Tibial nerve (tissue), 3 donors: Measurements from ENCODE around the gene WDR18.

Experiments used
- CTCF ChIP-seq, 5 experiments: fragments of 200-600 bp in 3 of 5; fragments of 450-650 bp in 2 of 5; sonication (generic) in 3 of 5; IDR thresholded peaks; one replicate each; pipeline ENCODE4 v1.5.1; 2016 to 2019; ENCODE audit warnings: antibody characterized with exemption in 5 of 5, mild to moderate bottlenecking in 3 of 5, moderate library complexity in 2 of 5
- POLR2A ChIP-seq, 2 donors: fragments of 450-650 bp; IDR thresholded peaks; one replicate each; pipeline ENCODE4 v1.6.1; 2017; ENCODE audit warnings: antibody characterized with exemption in 2 of 2, mild to moderate bottlenecking in 2 of 2, moderate library complexity in 2 of 2

DNA sequence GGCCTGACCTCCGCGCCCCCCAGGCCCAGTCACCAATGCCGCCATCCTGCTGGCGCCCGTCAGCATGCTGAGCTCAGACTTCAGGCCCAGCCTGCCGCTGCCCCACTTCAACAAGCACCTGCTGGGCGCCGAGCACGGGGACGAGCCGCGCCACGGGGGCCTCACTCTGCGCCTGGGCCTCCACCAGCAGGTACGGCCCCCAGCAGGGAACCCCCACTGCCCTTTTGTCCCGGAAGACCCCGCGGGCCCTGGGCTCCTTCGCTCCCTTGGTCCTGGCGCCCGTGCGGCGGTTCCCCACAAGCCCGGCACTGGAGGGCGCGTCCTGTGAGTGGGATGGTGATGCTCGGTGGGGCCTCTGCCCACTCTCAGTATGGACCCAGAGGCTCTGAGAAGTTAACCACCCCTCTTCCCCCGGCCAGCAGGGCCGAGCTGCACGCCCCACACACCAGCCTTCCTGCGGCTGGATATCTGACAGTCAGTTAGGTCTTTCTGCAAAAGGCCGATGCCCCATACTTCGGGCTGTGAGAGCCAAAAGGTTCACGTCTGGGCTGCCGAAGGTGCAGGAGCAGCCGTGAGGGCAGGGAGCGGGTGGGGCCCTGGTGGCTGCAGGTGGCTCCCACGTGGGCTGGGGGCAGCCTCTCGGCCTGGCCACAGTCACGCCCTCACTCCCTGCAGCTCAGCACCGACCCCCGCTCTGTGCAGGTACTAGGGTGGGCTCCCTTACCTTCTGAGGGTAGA lies 8.0 kb downstream of the WDR18 start:
- TF ChIP-seq CTCF (IDR thresholded peaks at IDR 0.05) (no peak), POLR2A (IDR thresholded peaks at IDR 0.05) (no peak)
